MM.1S (cell line): ENCODE results near the gene CSDE1.
"Not testable (repeated sequence)": the region's sequence is repeated elsewhere in the genome, so short reads cannot be mapped to it uniquely, and the experiment has no call there.

Experiments
- CTCF ChIP-seq: fragments of 300-600 bp; sonication (generic); IDR thresholded peaks from 2 replicates; pipeline ENCODE4 v1.5.1; 2016; ENCODE audit warnings: antibody characterized with exemption, low read length, mixed read lengths
- EZH2 ChIP-seq: fragments of 300-600 bp; sonication (generic); optimal IDR thresholded peaks from 2 replicates; pipeline ENCODE3; 2017; ENCODE audit warnings: low read depth, mild to moderate bottlenecking, antibody characterized with exemption, low read length, mixed read lengths
- EZH2phosphoT487 ChIP-seq: fragments of 300-600 bp; sonication (generic); IDR thresholded peaks from 2 replicates; pipeline ENCODE4 v1.6.1; 2018; ENCODE audit warnings: antibody characterized with exemption, low read length

DNA sequence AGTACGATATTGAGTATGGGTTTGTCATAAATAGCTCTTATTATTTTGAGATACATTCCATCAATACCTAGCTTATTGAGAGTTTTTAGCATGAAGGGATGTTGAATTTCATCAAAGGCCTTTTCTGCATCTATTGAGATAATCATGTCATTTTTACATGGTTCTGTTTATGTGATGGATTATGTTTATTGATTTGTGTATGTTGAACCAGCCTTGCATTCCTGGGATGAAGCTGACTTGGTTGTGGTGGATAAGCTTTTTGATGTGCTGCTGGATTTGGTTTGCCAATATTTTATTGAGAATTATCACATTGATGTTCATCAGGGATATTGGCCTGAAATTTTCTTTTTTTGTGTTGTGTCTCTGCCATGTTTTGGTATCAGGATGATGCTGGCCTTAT, 28.7 kb upstream of the CSDE1 start:
- not testable (repeated sequence) for TF ChIP-seq CTCF, EZH2, EZH2phosphoT487
